Endometrial microvascular endothelial cells (primary cell): ENCODE data around the gene MC1R. TPM values are rescaled to one million over a fixed set of nuclear protein-coding genes. Genes with fewer than 3 reads are reported as not detected.
"Not testable (repeated sequence)": the region's sequence is repeated elsewhere in the genome, so short reads cannot be mapped to it uniquely, and the experiment has no call there.

Experiments used
- in situ Hi-C: cut with HindIII; loops from 2 replicates; pipeline ENCODE4 v1.10.0; 2017; ENCODE audit warnings: low sequenced_read_pairs, low pct_unique_long_range_greater_than_20kb; ENCODE audit errors: inconsistent ontology term
- total RNA-seq: library from RNA; depleted of rRNA; stranded (reverse); fragments of >200 nt; gene quantifications from one replicate; pipeline ENCODE4 v1.2.3, GENCODE V29; 2015; ENCODE audit errors: inconsistent ontology term

MC1R gene
- total RNA-seq, 1 donor from 2014 or later: 2.0 TPM

DNA sequence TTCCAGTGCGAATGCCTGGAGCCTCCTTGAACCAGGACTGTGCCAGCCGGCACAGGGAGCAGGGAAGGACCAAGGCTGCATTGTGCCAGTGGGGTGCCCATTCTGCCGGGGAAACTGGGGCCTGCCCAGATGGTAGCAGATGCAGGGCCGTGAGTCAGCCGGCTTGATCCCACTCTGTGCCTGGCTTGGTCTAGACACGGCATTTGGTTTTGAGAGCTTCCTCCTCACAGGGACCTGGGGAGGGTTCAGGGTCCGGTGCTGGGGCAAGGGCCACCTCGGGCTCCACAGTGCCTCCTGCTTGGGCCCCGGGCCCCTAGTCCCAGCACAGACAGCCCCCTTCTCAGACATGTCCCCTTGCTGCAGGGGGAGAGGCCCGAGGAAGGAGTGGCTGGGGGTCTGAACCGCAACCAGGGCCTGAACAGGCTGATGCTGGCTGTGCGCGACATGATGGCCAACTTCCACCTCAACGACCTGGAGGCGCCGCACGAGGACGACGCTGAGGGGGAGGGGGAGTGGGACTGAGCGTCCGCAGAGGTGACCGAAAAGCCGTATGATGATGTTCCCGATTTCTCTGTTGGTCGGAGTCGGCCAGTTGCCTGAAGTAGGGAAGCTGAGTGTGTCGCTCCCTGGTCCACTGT is 7.8 kb upstream of the MC1R start:
- in situ Hi-C loops: no loop called here

DNA sequence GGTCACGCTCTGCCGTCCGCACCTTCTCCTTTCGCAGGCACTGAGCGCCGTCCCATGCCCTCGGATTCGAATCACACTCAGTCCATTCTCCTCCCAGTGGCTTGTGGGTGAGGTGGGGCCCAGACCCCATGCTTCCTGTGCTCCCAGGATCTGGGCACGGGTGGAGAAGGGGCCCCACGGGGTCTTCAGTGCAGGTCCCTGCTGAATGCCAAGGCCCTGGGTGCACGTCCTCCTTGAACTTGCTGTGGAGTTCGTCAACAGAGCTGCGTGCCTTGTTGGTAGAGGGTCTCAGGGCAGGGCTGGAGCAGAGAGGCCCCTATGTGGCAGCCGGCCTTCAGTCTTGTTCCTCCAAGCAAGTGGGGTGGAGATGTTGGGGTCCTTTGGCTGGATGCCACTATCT is 7.3 kb upstream of the MC1R start:
- in situ Hi-C loops: no loop called here

GRCh38 chr16:89912143-89912542 is 6.5 kb upstream of the MC1R start:
- in situ Hi-C loops: no loop called here

GRCh38 chr16:89912627-89913026 is 6.0 kb upstream of the MC1R start:
- in situ Hi-C loops: no loop called here

DNA sequence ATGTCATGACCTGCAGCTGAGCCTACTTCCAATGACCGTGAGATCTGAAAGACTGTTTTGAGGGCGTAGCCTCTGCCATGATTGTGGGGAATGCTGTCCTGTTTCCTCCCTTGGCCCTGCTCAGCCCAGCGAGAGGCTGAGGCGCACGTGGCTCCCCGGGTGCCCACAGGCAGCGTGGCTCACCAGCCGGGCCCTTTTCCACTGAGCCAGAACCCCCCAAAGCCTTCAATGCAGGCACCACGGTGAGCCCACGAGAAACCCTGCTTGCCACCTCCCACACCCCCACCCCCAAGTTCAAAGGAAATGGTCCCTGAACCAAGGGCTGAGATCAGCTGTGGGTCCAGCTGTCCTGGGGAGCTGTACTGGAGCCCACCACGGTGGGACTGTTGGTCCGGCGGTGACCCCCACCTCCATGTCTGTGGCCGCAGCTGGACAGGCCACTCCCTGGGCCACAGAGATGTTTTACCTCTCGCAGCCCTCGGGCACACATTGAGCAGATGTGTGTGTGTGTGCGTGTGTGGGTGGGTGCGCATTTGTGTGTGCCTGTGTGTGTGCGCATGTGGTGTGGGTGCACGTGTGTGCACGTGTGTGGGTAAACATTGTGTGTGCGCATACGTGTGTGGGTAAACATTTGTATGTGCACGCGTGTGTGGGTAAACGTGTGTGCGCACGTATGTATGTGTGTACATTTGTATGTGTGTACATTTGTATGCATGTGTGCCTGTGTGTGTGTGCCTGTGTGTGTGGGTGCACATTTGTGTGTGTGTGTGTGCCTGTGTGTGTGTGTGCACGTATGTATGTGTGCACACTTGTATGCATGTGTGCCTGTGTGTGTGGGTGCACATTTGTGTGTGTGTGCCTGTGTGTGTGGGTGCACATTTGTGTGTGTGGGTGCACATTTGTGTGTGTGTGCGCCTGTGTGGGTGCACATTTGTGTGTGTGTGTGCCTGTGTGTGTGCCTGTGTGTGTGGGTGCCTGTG is 5.0 kb upstream of the MC1R start:
- in situ Hi-C loops: no loop called here

DNA sequence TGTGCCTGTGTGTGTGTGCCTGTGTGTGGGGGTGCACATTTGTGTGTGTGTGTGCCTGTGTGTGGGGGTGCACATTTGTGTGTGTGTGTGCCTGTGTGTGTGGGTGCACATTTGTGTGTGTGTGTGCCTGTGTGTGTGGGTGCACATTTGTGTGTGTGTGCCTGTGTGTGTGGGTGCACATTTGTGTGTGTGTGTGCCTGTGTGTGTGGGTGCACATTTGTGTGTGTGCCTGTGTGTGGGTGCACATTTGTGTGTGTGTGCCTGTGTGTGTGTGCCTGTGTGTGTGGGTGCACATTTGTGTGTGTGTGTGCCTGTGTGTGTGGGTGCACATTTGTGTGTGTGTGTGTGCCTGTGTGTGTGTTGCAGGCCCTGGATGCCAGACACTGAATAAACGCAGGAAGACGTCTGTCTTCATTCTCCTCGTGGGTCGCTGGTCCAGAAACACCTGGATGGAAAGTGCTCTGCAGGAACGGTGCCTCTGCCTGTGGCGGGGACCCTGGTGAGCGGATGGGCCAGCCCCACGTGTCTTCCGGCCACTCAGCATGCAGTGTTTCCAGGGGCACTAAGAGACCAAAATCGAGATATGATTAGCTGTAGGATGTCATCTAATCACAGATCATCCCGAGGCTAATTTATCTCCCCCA is 3.9 kb upstream of the MC1R start:
- in situ Hi-C loops: not testable (repeated sequence)

DNA sequence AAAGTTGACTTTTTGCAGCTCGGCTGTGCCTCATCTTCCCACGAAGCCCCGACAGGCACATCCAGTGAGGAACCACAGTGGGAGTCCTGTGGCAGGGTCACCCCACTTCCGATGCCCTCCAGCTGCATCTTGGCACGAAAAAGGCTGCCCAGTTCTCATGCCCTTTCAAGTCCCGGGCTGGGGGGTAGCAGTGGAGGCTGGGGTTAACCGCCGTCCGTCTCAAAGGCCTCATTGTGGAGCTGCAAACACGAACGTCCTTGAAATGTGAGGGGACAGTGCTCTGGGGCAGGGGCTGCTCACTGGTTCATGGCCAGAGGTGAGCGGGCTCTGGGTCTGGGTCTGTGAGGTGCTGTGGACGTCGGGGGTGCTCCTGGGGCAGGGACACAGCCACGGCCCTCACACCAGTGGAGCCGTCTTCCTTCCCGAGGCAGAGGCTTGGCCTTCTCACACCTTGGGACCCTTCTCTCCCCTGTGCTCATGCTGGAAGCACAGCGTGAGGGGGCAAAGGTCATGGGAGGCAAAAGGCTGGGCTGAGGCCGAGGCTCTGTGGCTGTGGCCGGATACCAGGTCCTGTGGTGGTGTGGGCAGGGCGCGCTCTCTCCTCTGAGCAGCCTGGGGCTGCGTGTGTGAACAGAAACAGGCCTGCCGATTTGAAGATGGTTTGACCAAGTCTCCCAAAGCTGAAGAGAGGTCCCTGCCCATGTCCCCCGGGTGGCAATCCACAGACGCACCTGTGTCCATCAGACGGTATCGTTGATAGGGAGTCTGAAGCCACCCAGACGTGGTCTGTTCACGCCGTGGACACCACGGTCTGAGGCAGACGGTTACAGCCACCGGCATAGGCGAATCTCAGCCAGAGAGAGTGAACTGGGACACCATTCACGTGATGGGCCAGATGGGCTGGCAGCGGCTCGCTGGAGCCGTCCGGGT is 3.1 kb upstream of the MC1R start:
- in situ Hi-C loops: no loop called here

DNA sequence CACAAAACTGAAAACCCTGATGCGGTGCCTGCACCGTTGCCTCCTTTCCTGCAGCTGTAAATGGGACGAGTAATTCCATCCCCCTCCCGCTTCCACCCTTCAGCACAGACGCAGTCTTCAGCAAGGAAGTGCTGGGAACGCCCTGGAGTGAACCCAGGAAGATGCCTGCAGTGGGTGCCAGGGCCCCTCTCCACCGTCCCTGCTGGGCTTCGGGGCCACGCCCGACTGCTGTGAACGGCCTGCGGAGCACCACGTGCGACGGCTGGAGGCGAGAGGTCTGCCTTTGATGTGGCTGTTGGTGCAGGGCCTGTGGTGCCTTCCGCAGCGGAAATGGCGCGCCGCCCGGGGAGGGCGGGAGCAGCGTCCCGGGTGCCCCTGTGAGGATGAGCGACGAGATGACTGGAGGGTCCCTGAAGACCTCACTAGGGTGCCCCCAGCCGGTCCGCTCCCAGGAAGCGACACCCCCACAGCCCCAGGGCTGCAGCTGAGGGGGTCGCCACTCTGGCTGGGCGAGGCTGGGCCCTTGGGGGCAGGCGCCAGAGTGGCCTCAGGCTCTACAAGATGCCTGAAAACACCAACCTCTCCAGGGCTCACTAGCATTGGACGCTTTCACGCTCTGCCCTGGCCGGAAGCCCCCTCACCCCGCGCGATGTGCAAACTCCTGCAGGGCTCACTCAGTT is 749 bp upstream of the MC1R start:
- in situ Hi-C loops: no loop called here

GRCh38 chr16:89919535-89920406 is 1.1 kb downstream of the MC1R start:
- in situ Hi-C loops: no loop called here

DNA sequence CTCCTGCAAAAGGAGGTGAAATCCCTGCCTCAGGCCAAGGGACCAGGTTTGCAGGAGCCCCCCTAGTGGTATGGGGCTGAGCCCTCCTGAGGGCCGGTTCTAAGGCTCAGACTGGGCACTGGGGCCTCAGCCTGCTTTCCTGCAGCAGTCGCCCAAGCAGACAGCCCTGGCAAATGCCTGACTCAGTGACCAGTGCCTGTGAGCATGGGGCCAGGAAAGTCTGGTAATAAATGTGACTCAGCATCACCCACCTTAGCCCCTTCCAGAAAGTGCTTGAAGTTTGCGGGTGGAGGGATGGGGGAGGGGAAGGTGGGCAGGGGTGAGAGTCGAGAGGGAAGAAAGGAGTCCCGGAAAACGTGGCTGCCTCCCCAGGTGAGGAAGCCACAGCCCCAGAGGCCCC is 2.1 kb downstream of the MC1R start:
- in situ Hi-C loops: no loop called here

DNA sequence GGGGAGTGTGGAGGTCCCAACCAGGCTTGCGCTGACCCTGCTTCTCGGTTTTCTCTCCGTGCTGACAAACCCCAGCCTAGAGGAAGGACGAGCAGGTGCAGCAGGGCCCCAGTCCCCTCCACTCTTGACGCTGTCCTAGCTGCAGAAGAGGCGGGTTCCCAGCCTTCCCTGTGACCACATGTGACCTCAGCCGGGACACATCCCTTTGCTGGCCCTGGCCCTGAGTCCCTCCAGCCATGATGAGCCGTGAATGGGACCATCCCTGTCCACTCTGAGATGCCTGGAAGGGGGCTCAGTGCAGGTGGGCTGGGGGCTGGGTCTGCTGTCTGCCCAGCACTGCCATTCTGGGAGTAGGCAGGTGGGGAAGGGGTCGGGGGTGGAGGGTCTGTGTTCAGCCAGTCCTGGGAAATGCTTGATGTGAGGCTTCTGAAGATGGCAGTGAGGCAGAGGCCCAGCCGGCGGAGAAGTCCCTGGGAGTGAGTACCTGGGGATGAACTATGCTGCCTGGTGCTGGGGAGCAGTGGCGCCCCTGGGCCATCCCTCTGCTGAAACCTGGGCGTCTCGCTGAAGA is 2.6 kb downstream of the MC1R start:
- in situ Hi-C loops: no loop called here

DNA sequence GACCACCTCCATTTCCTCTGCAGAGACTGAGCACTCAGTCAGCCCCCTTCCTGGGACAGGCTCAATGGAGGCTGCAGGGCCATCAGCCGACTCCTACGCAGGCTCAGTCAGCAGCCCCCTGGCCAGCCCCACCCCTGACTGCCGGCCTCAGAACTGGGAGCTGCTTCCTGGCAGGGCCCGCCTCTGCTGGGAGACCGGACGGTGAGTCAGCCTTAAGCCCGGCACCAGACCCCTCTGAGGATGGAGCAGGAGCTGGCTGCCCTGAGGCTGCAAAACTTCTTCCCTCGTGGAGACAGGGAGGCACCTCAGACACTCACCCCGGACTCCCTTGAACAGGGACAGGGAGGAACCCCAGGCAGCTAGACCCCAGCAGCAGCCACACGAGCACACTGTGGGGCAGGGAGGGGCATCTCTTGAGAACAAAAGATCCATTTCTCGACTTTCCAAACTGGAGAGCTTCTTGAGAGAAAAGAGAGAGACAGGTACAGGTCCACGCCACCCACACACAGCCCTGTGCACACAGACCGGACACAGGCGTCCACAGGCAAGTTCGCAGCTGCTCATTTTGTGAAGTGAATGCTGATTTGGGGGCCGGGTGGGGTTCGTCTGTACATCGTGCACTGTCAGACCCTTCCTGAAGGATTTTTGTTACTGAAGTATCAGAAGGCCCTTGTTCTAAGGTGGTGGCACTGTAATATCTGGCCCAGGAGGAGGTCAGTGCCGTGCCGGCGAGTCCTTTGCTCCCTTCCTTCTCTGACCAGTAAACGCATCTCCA is 3.2 kb downstream of the MC1R start:
- in situ Hi-C loops: no loop called here

- in situ Hi-C loops: no loop called here
Observed at GRCh38 chr16:89922477-89922883, 3.8 kb downstream of the MC1R start.

GRCh38 chr16:89922884-89923639 is 4.4 kb downstream of the MC1R start, which contains the start of gene TUBB3:
TUBB3 (plus strand) TSS chr16:89923342; CDS start chr16:89923402, 60 bp downstream.
- in situ Hi-C loops: no loop called here

DNA sequence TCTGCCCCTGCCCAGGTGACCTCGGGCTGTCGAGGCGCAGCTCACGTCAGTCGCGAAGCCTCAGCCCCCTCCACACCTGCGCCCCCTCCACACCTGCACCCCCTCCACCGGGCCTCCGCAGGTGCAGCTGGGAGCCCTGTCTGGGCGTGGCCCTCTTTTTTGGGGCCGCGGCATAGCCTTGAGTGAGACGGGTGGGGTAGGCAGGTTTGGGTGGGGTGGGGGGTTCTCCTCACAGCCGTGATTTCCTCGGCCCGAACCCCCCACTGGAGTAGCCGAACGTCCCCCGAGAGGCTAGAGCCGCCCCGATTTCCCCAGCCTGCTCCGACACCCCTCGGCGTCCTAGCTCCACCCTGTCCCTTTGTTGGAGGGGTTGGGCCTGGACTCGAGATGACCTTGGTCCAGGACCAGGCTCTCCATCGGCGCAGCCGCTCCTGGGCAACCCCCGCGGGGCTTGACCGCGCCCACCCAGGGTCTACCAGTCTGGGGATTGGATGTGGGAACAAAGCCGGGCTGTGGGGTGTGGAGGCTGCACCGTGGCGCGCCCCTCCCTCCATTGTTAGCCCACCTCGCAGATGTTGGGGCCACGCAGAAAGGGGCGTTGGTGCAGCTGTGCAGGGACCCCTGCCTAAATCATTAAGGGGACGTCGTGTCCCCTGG is 5.1 kb downstream of the MC1R start:
- in situ Hi-C loops: no loop called here
